Glutamatergic neuron (in vitro differentiated cells): ENCODE results near the gene ARFGAP3. TPM values are rescaled to one million over a fixed set of nuclear protein-coding genes. Genes with fewer than 3 reads are reported as not detected.
A peak's percentile ranks its signal among the peaks of the same experiment; 100 is the strongest.

Experiments used
- DNase-seq: peaks from one replicate; pipeline ENCODE4 v3.0.0; 2022
- H3K27ac Mint-ChIP-seq: one replicate; pipeline ENCODE4 v1.8.0; 2020; ENCODE audit warnings: mild to moderate bottlenecking, mixed read lengths, inconsistent platforms; ENCODE audit not compliant: unreplicated experiment
- H3K27me3 Mint-ChIP-seq: one replicate; pipeline ENCODE4 v1.8.0; 2020; ENCODE audit warnings: mild to moderate bottlenecking, moderate library complexity, mixed read lengths, inconsistent platforms; ENCODE audit not compliant: unreplicated experiment
- H3K36me3 Mint-ChIP-seq: one replicate; pipeline ENCODE4 v1.8.0; 2020; ENCODE audit warnings: mild to moderate bottlenecking, mixed read lengths, inconsistent platforms; ENCODE audit not compliant: unreplicated experiment
- H3K4me1 Mint-ChIP-seq: one replicate; pipeline ENCODE4 v1.8.0; 2020; ENCODE audit warnings: mild to moderate bottlenecking, low read depth, mixed read lengths, inconsistent platforms; ENCODE audit not compliant: unreplicated experiment
- H3K4me3 Mint-ChIP-seq: one replicate; pipeline ENCODE4 v1.8.0; 2020; ENCODE audit warnings: mild to moderate bottlenecking, mixed read lengths, inconsistent platforms; ENCODE audit not compliant: unreplicated experiment
- H3K9me3 Mint-ChIP-seq: one replicate; pipeline ENCODE4 v1.8.0; 2020; ENCODE audit warnings: mild to moderate bottlenecking, moderate library complexity, mixed read lengths, inconsistent platforms; ENCODE audit not compliant: unreplicated experiment
- CTCF ChIP-seq: fragments of 200-600 bp; sonication (generic); IDR thresholded peaks from one replicate; pipeline ENCODE4 v1.5.0; 2021; ENCODE audit not compliant: partially characterized antibody, unreplicated experiment
- total RNA-seq: library from RNA; stranded (reverse); fragmentation: NEBNext Ultra II Directional; extraction: Animal tissue kit (Norgen Biotek cat#: 25700); gene quantifications from one replicate; pipeline ENCODE4 v1.2.1, GENCODE V29; 2021; ENCODE audit not compliant: unreplicated experiment

ARFGAP3 gene
- total RNA-seq, 1 donor from 2014 or later, result 18.4 TPM

GRCh38 chr22:42772647-42773046, 84.4 kb downstream of the ARFGAP3 start:
- no peak overlapping the region for H3K4me3 Mint-ChIP-seq
- no peaks in the 10 kb centered on the region for H3K36me3 Mint-ChIP-seq
- H3K4me1 Mint-ChIP-seq, result peaks cover 5% of the 10 kb centered on the region
- H3K27ac Mint-ChIP-seq, result no peak overlapping the region
- no peak for TF ChIP-seq CTCF
- no peak for DNase-seq
- peaks cover 2% of the 10 kb centered on the region for H3K27me3 Mint-ChIP-seq
- peaks cover 3% of the 10 kb centered on the region for H3K9me3 Mint-ChIP-seq

GRCh38 chr22:42770941-42771647, 86.0 kb downstream of the ARFGAP3 start:
- H3K9me3 Mint-ChIP-seq, result peaks cover 3% of the 10 kb centered on the region
- H3K4me1 Mint-ChIP-seq, result peaks cover 5% of the 10 kb centered on the region
- no peak for DNase-seq
- H3K36me3 Mint-ChIP-seq, result no peaks in the 10 kb centered on the region
- no peak for TF ChIP-seq CTCF
- peak overlapping the region; percentile 55 for H3K27ac Mint-ChIP-seq
- H3K4me3 Mint-ChIP-seq, result no peak overlapping the region
- H3K27me3 Mint-ChIP-seq, result peaks cover 2% of the 10 kb centered on the region

- DNase-seq, result no peak
- no peaks in the 10 kb centered on the region for H3K36me3 Mint-ChIP-seq
- peaks cover 3% of the 10 kb centered on the region for H3K9me3 Mint-ChIP-seq
- no peak overlapping the region for H3K27ac Mint-ChIP-seq
- TF ChIP-seq CTCF, result no peak
- no peak overlapping the region for H3K4me3 Mint-ChIP-seq
- H3K4me1 Mint-ChIP-seq, result peaks cover 5% of the 10 kb centered on the region
- H3K27me3 Mint-ChIP-seq, result peaks cover 2% of the 10 kb centered on the region
Measured at GRCh38 chr22:42770448-42770726, 86.7 kb downstream of the ARFGAP3 start.

- peaks cover 2% of the 10 kb centered on the region for H3K27me3 Mint-ChIP-seq
- TF ChIP-seq CTCF, result no peak
- peaks cover 5% of the 10 kb centered on the region for H3K4me1 Mint-ChIP-seq
- no peak for DNase-seq
- no peak overlapping the region for H3K4me3 Mint-ChIP-seq
- peaks cover 3% of the 10 kb centered on the region for H3K9me3 Mint-ChIP-seq
- no peak overlapping the region for H3K27ac Mint-ChIP-seq
- no peaks in the 10 kb centered on the region for H3K36me3 Mint-ChIP-seq
Measured at GRCh38 chr22:42769574-42770447, 87.3 kb downstream of the ARFGAP3 start.

GRCh38 chr22:42769238-42769573, 87.9 kb downstream of the ARFGAP3 start:
- Mint-ChIP-seq H3K27me3 (peaks cover 2% of the 10 kb centered on the region), H3K4me1 (peaks cover 5% of the 10 kb centered on the region), H3K9me3 (peaks cover 3% of the 10 kb centered on the region), H3K27ac (no peak overlapping the region), H3K4me3 (no peak overlapping the region), H3K36me3 (no peaks in the 10 kb centered on the region)
- no peak for DNase-seq
- TF ChIP-seq CTCF, result no peak
